LNCaP clone FGC (cell line): ENCODE data around the gene HLA-DQA2.
"Not testable (repeated sequence)": the region's sequence is repeated elsewhere in the genome, so short reads cannot be mapped to it uniquely, and the experiment has no call there.

ENCODE experiments used
- DNase-seq: peaks from one replicate; pipeline ENCODE4 v3.0.0-alpha.2; 2011; ENCODE audit warnings: low read depth
- H3K4me3 ChIP-seq: 2 replicates; pipeline ENCODE4 v1.5.1; 2011; ENCODE audit warnings: mild to moderate bottlenecking, low read depth, low read length, control low read depth
- CTCF ChIP-seq: IDR thresholded peaks from 2 replicates; pipeline ENCODE4 v1.5.1; 2012; ENCODE audit warnings: mild to moderate bottlenecking; ENCODE audit not compliant: control insufficient read depth, insufficient read depth; ENCODE audit errors: extremely low read depth

Gene HLA-DQA2

GRCh38 chr6:32713241-32713640 is 27.9 kb upstream of the HLA-DQA2 start:
- DNase-seq = no peak
- no peak for TF ChIP-seq CTCF

DNA sequence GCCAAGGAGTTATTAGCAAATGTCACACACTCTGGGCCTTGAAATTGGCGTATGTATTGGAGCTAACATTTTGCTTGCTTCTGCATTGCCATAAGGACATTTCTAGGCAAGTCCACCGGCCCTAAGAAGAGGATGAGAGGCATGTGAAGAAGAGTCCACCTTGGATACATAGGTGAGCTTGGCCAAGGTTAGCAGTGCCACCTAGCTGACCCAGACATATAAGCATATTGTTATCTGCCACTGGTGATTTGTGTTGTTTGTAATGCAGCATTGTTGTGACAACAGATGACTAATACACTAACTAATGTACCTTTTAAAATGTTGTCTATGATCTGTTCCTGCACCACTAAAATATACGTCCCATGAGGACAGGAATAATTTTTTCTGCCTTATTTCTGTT is 24.8 kb upstream of the HLA-DQA2 start:
- DNase-seq = no peak
- TF ChIP-seq CTCF = no peak
- H3K4me3 ChIP-seq = no peak overlapping the region

More at GRCh38 chr6:32713241-32713640, 27.9 kb upstream of the HLA-DQA2 start:
- H3K4me3 ChIP-seq = no peak overlapping the region

GRCh38 chr6:32718879-32719278 is 22.3 kb upstream of the HLA-DQA2 start:
- H3K4me3 ChIP-seq = no peak overlapping the region
- no peak for DNase-seq
- no peak for TF ChIP-seq CTCF

- no peak overlapping the region for H3K4me3 ChIP-seq
- no peak for TF ChIP-seq CTCF
- DNase-seq = no peak
Observed at GRCh38 chr6:32738126-32738525, 3.1 kb upstream of the HLA-DQA2 start.

- no peak for TF ChIP-seq CTCF
- no peak overlapping the region for H3K4me3 ChIP-seq
- DNase-seq = no peak
Observed at GRCh38 chr6:32742374-32742773, 1.2 kb downstream of the HLA-DQA2 start.

DNA sequence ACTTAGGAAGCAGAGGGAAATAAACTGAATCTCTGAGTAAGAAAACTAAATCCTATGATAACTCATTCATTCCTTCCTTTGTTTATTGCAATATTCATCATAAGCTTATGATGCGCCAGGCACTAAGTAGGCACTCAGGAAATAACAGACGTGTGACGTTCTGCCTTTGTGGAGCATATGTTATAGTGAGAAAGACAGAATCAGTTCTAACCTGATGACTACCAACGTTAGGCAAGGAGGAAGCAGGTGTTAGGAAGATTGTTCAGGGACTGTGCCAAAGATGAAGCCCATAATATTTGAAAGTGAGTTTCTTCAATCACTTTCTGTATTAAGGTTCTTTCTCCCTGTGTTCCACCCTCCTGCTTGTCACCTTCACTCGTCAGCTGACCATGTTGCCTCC is 3.6 kb downstream of the HLA-DQA2 start:
- TF ChIP-seq CTCF = no peak
- DNase-seq = no peak
- no peak overlapping the region for H3K4me3 ChIP-seq

- H3K4me3 ChIP-seq, DNase-seq: not testable (repeated sequence)
Observed at GRCh38 chr6:32745649-32746048, 4.5 kb downstream of the HLA-DQA2 start.
